Measurements from ENCODE around the gene NFIX.

DNA sequence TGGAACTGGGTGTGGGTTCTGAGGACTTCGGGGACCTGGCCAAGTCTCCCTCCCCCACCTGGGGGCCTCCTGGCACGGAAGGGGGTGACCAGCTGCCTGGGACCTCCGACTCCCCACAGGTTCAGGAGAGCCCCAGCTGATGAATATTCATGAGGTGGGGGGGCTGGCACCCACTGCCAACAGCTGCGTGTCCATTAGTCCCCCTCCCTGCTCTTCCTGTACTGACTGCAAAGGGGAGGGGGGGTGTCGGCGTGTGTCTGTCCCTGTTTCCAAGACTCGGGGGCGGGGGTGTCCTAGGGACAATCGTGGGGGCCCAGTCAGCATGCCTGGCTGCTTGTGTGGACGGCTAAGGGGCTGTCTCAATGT lies 10.6 kb upstream of the NFIX start:
- TF ChIP-seq, protein P1, sequence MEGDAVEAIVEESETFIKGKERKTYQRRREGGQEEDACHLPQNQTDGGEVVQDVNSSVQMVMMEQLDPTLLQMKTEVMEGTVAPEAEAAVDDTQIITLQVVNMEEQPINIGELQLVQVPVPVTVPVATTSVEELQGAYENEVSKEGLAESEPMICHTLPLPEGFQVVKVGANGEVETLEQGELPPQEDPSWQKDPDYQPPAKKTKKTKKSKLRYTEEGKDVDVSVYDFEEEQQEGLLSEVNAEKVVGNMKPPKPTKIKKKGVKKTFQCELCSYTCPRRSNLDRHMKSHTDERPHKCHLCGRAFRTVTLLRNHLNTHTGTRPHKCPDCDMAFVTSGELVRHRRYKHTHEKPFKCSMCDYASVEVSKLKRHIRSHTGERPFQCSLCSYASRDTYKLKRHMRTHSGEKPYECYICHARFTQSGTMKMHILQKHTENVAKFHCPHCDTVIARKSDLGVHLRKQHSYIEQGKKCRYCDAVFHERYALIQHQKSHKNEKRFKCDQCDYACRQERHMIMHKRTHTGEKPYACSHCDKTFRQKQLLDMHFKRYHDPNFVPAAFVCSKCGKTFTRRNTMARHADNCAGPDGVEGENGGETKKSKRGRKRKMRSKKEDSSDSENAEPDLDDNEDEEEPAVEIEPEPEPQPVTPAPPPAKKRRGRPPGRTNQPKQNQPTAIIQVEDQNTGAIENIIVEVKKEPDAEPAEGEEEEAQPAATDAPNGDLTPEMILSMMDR (conservative IDR thresholded peaks at IDR 0.05; ENCODE audit: low read depth in 2 of 2) = no peak
- TF ChIP-seq, protein P2, sequence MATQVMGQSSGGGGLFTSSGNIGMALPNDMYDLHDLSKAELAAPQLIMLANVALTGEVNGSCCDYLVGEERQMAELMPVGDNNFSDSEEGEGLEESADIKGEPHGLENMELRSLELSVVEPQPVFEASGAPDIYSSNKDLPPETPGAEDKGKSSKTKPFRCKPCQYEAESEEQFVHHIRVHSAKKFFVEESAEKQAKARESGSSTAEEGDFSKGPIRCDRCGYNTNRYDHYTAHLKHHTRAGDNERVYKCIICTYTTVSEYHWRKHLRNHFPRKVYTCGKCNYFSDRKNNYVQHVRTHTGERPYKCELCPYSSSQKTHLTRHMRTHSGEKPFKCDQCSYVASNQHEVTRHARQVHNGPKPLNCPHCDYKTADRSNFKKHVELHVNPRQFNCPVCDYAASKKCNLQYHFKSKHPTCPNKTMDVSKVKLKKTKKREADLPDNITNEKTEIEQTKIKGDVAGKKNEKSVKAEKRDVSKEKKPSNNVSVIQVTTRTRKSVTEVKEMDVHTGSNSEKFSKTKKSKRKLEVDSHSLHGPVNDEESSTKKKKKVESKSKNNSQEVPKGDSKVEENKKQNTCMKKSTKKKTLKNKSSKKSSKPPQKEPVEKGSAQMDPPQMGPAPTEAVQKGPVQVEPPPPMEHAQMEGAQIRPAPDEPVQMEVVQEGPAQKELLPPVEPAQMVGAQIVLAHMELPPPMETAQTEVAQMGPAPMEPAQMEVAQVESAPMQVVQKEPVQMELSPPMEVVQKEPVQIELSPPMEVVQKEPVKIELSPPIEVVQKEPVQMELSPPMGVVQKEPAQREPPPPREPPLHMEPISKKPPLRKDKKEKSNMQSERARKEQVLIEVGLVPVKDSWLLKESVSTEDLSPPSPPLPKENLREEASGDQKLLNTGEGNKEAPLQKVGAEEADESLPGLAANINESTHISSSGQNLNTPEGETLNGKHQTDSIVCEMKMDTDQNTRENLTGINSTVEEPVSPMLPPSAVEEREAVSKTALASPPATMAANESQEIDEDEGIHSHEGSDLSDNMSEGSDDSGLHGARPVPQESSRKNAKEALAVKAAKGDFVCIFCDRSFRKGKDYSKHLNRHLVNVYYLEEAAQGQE (IDR thresholded peaks at IDR 0.05; ENCODE audit: unreplicated experiment) = no peak
- TF ChIP-seq, protein P3, sequence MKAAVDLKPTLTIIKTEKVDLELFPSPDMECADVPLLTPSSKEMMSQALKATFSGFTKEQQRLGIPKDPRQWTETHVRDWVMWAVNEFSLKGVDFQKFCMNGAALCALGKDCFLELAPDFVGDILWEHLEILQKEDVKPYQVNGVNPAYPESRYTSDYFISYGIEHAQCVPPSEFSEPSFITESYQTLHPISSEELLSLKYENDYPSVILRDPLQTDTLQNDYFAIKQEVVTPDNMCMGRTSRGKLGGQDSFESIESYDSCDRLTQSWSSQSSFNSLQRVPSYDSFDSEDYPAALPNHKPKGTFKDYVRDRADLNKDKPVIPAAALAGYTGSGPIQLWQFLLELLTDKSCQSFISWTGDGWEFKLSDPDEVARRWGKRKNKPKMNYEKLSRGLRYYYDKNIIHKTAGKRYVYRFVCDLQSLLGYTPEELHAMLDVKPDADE (IDR thresholded peaks at IDR 0.05) = no peak
- TF ChIP-seq EZH2 (IDR thresholded peaks at IDR 0.05; ENCODE audit: low read depth, unreplicated experiment) = no peak
- TF ChIP-seq POLR2AphosphoS5 (IDR thresholded peaks at IDR 0.05; ENCODE audit: low read depth) = no peak
- no peak for TF ChIP-seq EZH2phosphoT487 (IDR thresholded peaks at IDR 0.05; ENCODE audit: unreplicated experiment)
- TF ChIP-seq ZNF114 (CRISPR knock-in tag; IDR thresholded peaks at IDR 0.05) = no peak
- no peak for TF ChIP-seq NANOG (IDR thresholded peaks at IDR 0.05; ENCODE audit: borderline replicate concordance)

Data from GM23338 (cell line).